GM21825 (cell line): ENCODE data around the gene JAML.

Experiments
- ATAC-seq: cut with Tn5 transposase; IDR thresholded peaks from one replicate; pipeline ENCODE4 v1.9.1; 2021; ENCODE audit warnings: mild to moderate bottlenecking, moderate library complexity; ENCODE audit not compliant: unreplicated experiment

Gene JAML

GRCh38 chr11:118240999-118241763, 16.4 kb upstream of the JAML start:
- ATAC-seq: peak; percentile 78

DNA sequence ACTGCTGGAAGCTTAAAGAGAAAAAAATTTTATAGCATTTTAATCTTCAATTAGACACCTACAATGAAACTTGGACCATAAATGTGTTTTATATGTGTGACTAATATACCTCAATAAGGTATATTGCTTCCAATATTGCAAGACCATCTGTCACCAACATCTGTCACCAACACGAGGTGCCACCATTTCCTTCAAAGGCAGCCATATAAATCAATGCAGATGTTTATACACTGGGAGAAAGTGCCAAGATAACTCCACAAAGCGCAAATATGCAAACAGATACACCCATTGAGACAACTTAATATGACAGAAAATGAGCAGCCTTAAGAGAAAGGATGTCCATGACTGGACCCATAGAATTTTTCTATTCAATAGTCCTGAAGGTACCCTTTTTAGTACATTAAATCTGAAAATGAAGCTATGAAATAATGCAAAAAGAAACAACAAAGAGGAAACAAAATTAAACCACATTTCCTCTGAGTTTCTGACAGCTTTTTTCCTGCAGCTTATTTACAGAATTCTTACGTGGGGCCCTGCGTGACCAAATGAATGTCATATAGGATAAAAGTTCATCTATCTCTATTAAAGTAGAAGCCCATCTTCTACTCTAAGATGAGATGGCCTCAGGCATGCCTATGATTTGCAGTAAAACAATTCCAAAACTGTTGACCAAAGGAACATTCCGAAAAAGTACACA, 14.8 kb upstream of the JAML start:
- ATAC-seq: no peak

DNA sequence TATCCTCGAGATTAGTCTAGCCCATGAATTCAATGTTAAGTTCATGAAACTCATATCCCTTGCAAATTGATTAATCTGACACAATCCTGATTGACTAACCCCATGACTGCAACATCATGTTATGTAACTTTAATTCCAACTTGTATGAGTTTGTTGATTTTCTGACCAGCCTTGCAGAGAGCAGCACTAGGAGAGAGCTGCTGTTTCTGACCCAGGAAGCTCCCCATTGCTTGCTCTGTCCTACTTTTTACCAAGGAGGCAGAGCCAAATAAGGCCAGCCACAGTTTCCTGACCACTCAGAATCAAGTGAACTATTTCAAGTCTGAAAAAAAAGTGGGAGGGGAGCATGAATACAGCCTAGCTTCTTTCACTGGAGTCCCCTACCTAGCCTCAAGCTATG, 14.1 kb upstream of the JAML start:
- no peak for ATAC-seq

DNA sequence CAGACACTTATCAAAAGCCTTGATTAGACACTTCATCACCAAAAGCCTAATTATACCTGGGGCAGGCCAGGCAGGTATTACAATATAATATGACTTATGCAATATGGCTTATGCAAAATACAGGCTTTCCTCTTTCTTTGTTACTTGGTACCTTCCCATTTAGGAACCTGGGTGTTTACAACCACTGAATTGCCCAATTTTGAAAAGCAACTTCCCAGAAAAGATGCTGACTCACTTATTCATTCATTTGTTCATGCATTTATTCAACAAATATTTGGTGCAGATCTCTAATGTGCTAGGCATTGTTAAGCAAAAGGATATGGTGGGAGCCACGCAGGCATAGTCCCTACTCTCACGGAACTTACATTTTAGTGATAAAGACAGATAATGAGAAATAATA, 13.6 kb upstream of the JAML start:
- ATAC-seq: no peak

- ATAC-seq: no peak
Measured at GRCh38 chr11:118236170-118236569, 11.4 kb upstream of the JAML start.

DNA sequence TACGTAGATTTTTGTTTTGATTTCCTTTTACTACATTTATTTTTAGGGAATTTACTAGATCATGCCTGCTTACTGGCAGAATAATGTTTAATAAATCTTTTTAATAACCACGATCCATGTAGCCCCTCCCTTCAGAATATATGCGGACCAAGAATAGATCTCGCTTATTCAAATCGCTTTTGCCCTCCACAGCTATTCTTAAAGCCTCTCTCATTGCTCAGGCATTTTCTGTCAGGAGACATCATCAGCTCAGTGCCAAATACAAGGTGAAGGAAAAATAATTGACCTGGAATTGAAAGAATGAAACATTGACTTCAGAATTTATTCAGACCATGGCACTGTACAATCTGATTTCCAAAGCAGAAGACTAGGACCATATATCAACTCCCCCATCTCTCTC, 10.0 kb upstream of the JAML start:
- no peak for ATAC-seq

- no peak for ATAC-seq
Measured at GRCh38 chr11:118233850-118234249, 9.0 kb upstream of the JAML start.

DNA sequence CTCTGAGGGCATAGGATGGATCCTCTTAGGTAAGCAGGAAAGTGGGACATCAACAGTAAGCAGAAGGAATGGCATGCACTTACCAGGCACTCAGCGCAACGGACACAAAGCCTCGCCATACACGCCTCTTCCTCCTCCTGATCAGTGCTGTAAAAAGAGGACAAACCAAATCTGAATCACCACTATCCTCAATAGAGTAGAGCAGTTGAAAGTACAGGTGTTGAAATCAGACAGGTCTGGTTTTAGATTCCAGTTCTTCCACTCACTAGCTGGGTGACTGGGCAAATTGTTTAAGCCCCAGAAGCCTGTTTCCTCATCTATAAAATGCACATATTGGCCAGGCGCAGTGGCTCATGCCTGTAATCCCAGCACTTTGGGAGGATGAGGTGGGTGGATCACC, 8.6 kb upstream of the JAML start:
- no peak for ATAC-seq

DNA sequence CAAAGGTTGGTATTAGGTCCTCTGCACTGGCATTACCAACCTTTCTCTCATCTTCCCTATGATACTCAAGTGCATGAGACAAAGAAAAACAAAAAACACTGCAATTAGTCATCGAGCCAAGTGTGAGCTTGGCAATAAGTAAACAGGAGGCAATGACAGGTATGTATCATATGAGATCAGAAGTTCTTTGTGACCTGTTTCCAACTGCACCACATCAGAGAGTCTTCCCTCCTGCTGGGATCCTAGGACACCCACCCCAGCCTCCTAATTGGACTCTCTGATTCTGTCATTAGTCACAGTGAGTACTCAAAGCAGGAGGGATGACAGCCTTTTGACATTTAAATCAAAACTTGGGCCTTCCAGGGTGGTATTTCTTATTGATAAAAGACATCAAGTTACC, 7.8 kb upstream of the JAML start:
- ATAC-seq: no peak

- ATAC-seq: no peak
Measured at GRCh38 chr11:118231461-118231860, 6.7 kb upstream of the JAML start.

- ATAC-seq: no peak
Measured at GRCh38 chr11:118230088-118230487, 5.3 kb upstream of the JAML start.

DNA sequence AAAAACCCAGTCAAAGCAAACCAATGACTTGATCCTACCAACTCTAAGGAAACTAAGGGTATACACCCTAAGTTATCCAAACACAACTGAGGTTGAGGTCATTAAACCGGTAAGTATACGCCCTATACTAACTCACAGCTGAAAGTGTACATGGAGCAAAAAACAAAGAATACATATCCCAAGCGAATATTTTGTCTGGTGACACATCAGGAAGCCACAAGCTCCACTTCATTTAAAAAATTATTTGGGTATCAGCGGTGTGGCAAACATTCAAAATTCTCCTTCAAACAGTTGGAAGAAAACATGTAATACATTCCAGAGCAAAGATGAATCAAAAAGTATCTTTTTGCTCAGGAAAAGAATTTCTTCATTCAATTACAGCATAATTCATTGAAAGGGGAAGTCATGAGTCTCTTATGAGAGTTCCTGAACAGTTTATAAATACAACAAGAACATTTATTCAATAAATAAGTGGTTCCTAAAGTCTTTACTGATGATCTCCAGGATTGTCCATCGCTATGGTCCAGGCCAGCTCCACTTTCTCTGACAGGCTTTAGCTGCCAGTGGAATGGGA, 4.5 kb upstream of the JAML start:
- ATAC-seq: no peak

GRCh38 chr11:118227865-118228785, 3.3 kb upstream of the JAML start:
- peak; percentile 61 for ATAC-seq

DNA sequence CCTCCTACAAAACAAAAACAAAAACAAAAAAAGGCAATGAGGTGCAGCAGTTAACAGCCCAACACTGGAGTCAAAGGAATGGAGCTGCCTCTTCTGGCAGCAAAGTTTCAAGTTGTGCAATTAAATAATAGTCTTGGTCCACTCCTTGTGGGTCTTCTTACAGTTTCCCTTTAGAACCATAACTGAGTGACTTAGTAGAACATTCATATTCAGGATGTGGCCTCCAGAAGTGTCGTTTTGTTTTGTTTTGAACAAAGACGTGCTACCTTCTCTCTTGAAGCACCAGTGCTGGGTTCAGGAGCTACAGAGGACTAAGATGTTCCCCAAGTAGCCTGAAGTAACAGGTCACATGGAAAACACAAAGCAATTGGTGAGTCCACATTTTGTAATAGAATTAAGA, 2.0 kb upstream of the JAML start:
- no peak for ATAC-seq

DNA sequence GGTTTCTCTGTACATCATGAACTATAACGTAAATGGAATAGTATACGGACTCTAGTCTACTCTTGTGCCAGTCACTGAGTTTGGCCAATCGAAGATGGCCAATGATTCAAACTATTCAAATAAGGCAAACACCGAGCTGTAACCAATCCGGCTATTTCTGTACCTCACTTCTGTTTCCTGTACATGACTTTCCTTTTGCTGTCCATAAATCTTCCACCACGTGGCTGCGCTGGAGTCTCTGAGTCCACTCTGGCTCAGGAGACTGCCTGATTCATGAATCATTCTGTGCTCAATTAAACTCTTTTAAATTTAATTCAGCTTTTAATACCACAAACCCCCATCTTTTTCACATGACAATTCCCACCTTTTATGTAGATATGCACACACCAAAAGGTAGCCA, 1.5 kb upstream of the JAML start:
- no peak for ATAC-seq

- ATAC-seq: no peak
Measured at GRCh38 chr11:118223992-118224391, 819 bp downstream of the JAML start.

DNA sequence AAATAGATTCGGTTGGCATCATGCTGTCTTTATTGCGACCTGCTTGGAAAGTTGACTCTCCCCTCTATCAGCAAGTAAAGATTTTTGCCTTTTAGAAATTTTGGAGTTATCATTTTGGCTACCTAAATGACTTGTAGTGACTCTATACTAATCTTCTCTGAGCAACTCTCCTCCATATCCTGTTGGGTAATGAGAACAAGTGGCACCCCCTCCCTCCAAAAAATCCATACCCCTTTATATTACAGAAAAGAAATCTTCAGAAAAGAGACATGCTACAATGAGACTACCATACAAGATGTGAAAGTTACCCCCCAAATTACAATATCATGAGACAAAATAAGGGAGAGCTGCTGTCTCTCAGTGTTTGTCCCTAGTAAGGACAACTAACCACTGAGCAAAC, 1.2 kb downstream of the JAML start:
- ATAC-seq: no peak

GRCh38 chr11:118222437-118222836, 2.4 kb downstream of the JAML start:
- no peak for ATAC-seq

DNA sequence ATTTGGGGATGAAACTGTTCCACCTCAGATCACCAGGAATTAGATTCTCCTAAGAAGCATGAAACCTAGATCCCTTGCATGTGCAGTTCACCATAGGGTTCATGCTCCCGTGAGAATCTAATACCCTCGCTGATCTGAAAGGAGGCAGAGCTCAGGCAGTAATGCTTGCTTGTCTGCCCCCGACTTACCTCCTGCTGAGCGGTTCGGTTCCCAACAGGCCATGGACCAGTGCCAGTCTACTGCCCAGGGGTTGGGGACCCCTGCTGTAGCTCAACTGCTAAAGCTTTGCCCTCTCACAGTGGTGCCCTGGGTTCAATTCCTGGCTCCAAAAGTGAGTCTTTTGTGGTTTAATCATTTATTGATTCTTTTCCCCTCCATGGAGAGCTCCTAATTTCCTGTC, 3.4 kb downstream of the JAML start:
- ATAC-seq: no peak

GRCh38 chr11:118219732-118220131, 5.1 kb downstream of the JAML start:
- no peak for ATAC-seq

GRCh38 chr11:118219244-118219643, 5.6 kb downstream of the JAML start:
- no peak for ATAC-seq
